Muscle of back (tissue), 11 donors: Measurements from ENCODE around the gene TDP1. TPM values are rescaled to one million over a fixed set of nuclear protein-coding genes. Genes with fewer than 3 reads are reported as not detected.
"Not testable (repeated sequence)": the region's sequence is repeated elsewhere in the genome, so short reads cannot be mapped to it uniquely, and the experiment has no call there.

Experiments
- DNase-seq, 3 donors: peaks; one replicate each; pipeline versions ENCODE4 v3.0.0 to v3.0.0-alpha.2; 2013
- polyA plus RNA-seq, 10 donors: library from polyadenylated mRNA; unstranded; fragments of 120-200 nt; gene quantifications; one replicate each; pipeline ENCODE4 v1.2.1, GENCODE V29; 2013; ENCODE audit not compliant: insufficient read length in 10 of 10

Gene TDP1
- polyA plus RNA-seq, 10 donors = 7.7 to 13.5 (median 10.0) TPM

GRCh38 chr14:90042496-90043252 is 86.9 kb downstream of the TDP1 start:
- no peak for DNase-seq

DNA sequence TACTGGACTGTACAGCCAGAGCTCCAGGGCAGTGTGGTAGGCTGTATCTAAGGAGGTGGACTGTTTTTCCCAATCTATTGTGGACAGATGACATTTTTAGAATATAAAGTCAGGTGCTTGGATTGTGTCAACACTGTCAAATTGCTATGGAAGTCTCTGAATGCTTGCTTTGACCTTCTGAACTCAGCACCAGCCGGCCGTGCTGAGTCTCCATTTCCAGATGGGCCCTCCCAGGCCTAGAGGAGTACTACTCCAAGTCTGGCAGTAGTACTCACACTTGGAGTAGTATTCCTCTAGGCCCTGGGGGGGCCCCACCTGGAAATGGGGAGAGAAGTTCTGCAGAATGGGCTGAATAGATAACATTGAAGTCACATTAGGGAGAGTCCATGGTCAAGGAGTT is 89.9 kb downstream of the TDP1 start:
- DNase-seq = no peak

DNA sequence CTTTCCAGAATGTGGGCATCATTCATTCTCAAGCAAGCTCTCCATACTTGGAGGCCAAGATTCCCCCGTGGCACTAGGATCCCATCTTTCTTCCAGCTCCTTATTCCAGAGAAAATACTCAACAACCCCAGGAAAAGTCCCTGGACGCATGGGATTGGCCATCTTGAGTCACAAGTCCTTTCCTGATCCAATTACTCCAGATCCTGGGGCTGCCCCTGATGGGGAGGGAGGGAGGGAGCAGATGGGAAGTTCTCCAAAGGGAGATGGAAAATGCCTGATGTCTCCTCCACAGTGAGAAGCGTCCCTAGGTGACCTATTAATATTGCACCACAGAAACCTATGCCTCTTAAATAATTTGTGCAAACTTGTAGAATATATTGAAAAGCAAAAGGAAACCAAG is 93.7 kb downstream of the TDP1 start:
- DNase-seq = no peak

DNA sequence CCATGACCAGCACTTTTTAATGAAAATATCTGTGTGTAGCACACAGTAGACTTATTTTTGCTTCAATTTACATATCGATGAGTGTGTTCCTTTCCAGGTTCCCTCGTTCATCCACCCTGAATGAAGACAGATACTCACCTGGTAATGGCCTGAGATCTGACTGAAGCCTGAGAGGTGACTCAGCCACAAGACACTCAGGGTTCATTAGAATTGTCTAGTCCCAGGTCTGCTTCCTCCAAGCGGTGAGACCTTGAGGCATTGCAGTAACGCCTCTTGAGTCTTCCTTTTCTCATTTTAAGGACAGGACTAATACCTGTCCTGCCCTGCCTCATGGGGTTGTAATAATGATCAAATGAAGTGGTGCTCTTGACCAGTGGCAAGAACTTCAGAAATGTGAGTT is 94.5 kb downstream of the TDP1 start:
- DNase-seq = no peak

GRCh38 chr14:90053044-90053443 is 97.3 kb downstream of the TDP1 start:
- no peak for DNase-seq

DNA sequence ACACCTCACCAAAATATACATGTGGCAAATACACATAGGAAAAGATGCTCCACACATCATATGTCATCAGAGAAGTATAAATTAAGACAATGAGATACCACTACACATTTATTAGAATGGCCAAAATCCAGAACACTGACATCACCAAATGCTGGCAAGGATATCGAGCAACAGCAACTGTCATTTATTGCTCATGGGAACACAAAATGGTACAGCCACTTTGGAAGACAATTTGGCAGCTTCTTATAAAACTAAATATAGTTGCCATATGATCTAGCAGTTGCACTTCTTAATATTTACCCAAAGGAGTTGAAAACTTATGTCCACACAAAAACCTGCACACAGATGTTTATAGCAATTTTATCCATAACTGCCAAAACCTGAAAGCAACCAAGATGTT is 99.1 kb downstream of the TDP1 start:
- no peak for DNase-seq

GRCh38 chr14:90056826-90057225 is 101.1 kb downstream of the TDP1 start:
- DNase-seq = no peak

GRCh38 chr14:90058876-90059458 is 103.2 kb downstream of the TDP1 start:
- no peak for DNase-seq

- peak in 2 of 3 donors; percentile 43 to 75 for DNase-seq
Measured at GRCh38 chr14:90060312-90060964, 104.7 kb downstream of the TDP1 start.

DNA sequence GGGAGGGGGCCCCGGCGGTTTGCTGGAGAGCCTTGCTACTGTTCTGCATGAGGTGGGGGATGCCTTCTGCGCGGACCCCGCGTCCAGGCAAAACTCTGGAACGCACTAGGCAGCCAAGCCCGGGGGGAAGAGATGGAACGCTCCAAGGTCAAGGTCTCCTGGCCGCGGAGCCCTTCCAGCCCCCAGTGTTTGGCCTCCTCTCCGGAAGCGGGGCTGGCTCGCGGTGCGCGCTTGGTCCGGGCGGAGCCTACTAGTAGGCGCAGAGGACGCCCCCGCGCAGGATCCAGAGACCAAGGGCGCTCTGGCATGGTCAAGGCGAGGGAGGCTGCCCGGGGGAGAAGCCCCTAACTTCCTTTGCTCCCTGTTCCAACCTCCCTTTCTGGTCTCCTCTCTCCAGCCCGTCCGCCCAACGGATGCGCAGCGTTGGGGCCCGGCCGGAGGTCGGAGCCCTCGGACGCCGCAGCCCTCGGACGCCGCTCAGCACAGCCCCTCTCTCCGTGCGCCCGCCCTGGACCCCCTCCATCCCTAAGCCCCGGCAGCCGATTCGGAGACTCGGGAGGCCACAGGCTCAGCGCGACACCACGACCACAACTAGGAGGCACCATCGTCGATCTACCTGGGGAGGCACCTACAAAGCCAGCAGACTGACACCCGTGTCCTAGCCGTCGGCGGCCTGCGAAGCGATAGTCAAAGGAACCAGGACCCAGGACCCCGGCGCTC is 105.4 kb downstream of the TDP1 start:
- no peak for DNase-seq

DNA sequence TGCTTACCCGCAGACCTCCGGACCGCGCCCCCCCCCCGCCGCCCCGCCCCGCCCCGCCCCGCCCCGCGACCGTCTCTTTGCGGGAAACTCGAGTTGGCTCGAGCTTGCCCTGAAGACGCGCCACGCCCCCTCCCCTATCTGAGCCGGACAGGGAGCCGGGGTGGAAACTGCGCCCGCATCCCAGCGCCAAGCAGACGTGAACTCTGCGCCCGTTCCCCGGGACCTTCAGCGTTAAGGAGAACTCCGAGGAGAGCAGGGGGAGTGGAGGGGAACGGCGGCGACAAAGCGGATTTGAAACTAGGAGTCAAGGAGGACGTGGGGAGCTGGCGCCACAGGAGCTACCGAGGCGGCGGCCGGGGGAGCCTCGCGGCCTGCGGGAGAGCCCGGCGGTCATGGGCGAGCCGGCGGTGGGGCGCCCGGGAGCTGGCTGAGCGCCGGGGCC is 106.0 kb downstream of the TDP1 start, which contains the start of gene KCNK13:
Gene KCNK13, plus strand, starts transcription at position 310 of the 442 bp plus-strand sequence. CDS start 212 bp downstream, outside the sequence.
- no peak for DNase-seq

DNA sequence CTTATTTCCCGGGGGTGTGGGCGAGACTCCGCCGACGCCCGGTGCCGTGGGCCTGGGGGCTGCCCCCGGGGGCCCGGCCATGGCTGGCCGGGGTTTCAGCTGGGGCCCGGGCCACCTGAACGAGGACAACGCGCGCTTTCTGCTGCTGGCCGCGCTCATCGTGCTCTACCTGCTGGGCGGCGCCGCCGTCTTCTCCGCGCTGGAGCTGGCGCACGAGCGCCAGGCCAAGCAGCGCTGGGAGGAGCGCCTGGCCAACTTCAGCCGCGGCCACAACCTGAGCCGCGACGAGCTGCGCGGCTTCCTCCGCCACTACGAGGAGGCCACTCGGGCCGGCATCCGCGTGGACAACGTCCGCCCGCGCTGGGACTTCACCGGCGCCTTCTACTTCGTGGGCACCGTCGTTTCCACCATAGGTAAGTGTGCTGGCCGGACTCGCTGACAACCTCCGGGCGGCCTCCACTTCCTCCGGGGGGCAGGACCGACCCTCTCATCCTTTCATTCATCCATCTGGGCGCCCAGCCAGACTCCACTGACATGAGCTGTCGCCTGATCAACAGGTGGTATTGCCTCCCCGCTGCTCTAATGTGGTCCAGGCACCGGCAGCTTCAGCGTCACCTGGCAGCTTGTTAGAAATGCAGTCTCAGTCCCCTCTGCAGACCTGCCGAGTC is 106.5 kb downstream of the TDP1 start:
- DNase-seq = peak in 1 of 3 donors; percentile 48

- DNase-seq = peak in 1 of 3 donors; percentile 21
Measured at GRCh38 chr14:90062822-90063539, 107.3 kb downstream of the TDP1 start.

- no peak for DNase-seq
Measured at GRCh38 chr14:90072350-90072749, 116.6 kb downstream of the TDP1 start.

DNA sequence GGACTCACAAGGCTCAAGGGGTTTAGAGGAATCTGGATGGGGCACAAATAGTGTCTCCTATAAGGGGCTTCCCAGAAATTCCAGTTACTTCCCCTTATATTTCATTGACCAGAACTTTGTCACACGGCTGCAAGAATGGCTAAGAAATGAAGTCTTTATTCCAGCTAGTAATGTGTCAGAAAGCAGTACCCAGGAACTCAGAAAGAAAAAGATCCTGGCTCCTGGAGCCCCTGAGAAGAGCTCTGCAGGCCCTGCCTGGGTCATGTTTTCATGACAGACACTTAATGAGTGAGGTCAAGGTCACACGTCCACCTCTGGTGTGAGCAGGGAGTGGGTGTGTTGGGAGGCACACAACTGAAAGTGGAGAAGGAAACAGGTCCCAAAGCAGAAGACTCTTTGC is 123.8 kb downstream of the TDP1 start:
- no peak for DNase-seq

DNA sequence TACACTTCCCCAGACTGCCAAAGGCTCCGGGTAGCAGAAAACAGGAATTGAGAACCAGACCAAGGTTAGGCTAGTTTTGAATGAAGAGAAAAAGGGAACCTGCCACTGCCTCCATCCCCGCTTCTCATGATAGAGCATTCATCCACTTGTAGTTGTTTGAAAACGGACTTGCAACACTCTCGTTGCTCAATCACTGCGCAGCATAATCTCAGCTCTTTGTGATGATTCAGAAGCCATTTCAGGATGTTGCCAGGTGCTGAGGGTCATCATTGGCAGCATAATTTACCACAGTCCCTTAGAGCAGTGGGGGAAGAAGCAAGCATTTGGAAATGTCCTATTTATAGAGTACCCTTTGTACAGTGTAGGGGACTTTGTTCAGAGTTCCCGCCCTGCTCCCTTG is 131.7 kb downstream of the TDP1 start:
- peak; percentile 7 to 43 (median 23) for DNase-seq

DNA sequence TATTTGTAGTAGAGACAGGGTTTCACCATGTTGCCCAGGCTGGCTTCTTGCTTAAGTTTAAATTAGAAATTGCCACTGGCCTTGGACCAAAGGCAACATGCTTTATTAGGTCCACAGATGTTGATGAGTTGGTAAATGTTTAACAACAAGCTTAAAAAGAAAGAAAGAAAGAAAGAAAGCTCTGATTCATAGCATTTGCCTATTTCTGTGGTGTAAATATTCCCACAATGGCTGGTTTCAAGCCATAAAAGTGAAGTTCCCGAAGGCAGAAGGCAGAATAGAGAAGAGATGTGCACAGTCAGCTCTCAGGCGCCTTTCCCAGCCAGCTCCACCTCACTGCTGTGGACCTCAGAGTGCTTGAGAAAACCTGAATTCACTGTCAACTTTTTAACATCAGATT is 132.4 kb downstream of the TDP1 start:
- no peak for DNase-seq

- DNase-seq = not testable (repeated sequence)
Measured at GRCh38 chr14:90089486-90089885, 133.8 kb downstream of the TDP1 start.

DNA sequence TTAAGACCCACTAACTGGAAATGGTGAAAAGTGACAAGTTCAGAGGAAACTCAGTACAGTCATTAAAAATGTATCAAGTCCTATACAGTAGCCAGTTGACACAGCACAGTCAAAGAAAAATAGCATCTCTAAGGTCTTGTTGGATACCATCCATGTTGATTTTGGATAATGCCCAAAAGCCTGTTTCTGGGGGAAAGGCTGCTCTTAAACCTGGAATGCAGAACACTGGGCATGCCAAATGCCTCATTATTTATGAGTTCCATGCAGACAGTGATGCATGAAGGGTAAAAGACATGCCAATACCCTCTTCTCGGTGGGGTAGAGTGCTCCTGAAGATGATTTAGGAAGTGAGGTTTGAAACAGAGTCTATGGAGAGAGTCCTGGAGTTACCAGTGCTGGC is 135.7 kb downstream of the TDP1 start:
- peak; percentile 28 to 42 (median 31) for DNase-seq

DNA sequence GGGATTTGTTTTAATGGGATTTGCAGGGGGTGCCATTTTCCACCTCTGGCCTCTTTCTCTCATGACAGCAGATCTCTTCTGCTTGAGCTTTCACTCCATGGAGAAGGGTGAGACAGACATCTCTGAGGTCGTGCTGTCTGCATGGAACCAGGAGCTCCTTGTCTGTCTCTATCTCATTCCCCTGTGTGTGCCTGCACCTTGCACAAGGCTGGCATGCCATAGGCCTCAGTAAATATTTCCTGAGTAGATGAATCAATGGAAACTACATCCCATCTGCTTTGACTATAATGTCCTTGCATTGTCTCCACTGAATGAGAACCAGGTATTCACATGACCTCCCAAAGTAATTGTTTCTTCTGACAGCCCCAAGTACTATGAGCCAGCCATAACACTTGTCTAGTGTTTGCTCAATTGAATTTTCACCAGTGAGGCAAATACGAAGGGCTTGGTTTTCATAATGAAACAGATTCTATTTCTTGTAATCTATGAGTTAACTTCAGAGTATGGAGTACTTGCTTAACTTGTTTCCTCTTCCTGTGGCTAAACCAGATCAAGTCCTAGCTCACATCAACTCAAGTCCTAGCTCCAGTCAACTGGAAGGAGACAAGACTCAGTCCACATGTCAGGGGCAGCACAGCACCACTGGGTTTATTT is 138.3 kb downstream of the TDP1 start:
- peak in 1 of 3 donors; percentile 31 for DNase-seq
